ENCODE data around the gene RFC4.

RFC4 gene

DNA sequence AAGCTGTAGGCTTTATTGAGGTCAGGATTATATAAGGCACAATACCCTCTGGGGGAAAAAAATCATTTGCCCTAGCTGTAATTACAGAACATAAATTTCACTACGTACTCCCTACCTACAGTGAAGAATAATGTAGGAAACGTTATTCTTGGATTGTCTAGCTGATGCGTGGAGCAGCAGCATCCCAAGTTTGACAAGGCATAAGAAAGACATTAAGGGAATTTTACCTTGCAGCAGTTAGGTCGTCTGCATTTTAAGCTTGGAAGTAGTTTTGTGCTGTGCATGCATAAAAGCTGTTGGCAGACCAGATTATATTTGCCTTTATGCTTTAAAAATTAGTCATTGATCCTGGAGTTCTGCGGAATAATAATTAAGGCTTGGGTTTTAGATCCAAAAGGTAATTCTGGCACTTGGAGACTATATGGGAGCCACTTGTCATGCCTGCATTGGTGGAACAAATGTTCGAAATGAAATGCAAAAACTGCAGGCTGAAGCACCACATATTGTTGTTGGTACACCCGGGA, 20.7 kb downstream of the RFC4 start:
- DNase-seq: no peak

DNA sequence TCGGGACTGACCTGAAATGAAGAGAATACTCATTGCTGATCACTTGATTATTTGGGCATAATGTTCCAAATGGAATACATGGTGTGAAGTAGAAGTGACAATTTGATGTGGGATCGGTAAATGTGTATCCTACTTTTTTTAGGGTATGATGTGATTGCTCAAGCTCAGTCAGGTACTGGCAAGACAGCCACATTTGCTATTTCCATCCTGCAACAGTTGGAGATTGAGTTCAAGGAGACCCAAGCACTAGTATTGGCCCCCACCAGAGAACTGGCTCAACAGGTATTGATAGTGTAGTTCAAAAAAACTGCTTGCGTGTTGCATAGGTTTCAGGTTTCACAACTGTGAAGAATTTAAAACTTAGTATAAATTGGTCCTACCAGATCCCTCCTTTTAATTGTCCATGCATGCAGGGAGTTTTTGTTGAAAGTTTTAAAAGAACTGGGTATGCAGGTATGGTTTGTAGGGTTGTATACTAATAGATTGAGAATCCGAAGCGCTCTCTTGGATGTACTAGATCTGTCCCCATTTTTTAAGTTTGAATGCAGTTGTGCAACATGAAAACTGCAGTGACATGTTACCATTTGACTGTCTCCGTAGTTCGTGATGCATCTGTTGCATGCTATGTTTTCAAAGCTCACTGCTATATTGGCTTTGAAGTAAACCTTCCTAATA, 21.3 kb downstream of the RFC4 start:
- DNase-seq: no peak

DNA sequence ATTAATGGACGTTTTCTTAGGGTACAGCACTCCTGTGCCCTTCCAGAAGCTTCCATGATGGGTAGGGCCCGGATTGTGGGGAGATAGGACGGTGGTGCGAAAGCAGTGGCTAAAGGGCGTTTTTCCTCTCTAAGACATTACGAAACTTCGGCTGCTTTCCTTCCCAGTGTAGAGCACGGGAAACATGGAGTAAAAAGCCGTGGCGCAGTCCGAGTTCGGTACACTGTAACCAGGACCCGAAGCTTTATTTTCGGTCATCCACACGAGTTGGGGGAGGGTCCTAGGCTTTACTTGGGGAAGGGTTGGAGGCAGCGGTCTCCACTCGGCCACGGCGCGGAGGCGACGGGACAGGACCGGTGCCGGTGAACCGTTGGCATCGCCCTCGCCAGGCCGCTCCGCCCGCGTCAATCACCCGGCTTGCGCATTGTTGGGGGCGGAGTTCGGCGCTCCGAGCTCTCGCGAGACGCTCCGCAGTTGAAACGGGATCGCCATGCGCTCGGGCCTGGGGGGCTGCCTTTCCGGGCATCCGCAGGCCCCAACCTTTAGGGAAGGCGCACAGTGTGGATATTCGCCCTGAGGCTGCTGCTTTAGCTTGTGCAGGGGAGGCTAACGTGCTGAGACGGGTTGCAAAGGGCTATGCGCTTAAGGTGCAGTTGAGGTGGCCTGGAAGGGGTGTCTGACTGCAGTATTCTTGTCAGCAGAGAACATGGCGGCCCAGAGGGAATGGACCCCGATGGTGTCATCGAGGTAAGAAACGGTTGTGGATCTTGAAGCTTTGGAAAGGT, 22.4 kb downstream of the RFC4 start:
- peak; percentile 66 for DNase-seq

DNA sequence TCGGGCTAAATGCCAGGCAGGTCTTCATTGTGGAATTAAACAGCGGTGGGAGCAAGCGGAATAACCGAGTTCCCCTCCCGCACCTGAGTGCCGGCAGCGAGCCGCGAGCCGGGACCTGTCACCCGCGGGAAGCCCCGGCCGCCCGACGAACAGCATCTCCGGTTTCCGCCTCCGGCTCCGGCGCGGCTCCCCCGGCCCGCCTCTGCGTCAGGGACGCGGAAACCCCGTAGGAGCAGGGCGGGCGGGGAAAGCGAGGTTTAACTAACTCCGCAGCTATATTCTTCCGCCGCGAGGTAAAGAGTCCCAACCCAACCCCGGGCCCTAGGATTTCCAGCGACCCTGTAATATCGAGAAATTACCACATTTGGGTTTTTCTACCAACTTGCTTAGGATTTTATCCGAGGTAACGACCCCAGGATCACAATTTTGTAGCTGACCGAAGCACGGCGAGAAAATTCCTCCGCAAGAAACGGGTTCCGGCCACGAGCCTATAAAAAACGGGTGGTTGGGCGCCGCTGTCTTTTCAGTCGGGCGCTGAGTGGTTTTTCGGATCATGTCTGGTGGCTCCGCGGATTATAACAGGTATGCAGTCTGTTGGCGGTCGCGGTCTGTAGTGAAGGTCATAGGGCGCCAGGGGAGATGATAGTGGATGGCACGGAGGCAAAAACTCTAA, 23.1 kb downstream of the RFC4 start, which contains the start of gene EIF4A2:
Gene EIF4A2 (plus strand): TSS at position 520 of the 673 bp plus-strand sequence. CDS start 34 bp downstream, at position 554.
- DNase-seq: peak; percentile 86

- DNase-seq: no peak
Measured at GRCh38 chr3:186782542-186783057, 23.7 kb downstream of the RFC4 start.

DNA sequence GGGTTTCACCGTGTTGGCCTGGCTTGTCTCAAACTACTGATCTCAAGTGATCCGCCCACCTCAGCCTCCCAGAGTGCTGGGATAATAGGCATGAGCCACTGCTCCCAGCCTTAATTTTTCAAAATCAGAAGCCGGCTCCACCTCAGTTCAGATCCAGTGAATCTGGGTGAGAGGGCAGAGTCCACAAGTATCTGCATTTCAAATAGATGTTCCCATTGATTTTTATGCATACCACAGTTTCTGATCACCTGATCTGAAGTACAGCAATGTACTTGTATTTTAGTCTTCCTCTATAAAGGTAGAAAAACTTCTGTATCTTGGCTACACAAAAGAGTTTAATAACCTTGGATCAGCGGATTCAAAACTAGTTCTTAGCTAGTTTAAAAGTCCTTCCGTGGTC, 27.1 kb downstream of the RFC4 start:
- DNase-seq: no peak

DNA sequence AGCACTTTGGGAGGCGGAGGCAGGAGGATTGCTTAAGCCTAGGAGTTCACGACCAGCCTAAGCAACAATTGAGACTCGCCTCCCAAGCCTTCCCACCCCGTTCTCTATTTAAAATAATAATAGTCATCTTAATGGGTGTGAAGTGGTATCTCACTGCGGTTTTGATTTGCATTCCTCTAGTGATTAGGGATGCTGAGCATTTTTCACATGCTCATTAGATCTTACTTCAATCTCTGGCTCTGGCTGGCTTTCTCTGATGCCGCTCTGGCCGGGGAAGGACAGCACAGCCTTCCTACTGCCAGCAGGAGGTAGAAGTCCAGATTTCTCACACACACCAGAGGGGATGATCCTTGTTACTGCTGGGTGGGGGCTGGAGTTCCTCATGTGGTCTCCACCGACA, 30.3 kb downstream of the RFC4 start:
- no peak for DNase-seq

DNA sequence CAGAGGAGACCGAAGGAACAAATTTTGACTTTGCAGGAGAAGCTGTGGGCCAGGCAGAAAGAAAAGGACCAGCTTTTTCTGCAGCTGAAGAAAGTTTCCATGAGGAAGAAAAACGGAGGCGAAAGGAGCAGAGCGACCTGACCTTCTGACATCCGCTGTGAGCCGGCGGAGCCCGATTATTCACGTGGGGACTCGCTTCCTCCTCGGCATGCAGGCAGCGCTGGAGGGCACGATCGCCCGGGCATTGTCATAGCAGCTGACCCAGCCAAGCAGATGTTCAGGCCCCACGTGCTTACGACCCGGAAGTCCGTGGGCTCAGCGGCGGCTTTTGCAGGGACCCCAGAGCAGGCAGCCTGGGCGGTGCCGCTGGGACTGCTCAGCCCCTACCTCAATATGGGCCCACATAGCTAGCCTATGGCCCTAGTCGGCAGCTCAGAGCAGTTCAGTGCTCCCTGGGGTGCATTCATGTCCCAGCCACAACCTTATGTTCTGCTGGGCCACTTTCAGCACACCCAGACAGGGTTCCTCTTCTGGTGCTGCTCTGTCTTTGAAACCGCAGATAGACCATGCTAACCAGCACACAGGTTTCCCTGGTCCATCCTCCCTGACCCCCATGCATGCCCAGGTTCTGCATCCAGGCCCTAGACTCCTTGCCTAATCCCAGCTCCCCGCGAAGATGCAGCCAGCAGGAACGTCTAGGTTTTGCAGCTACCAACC, 33.4 kb downstream of the RFC4 start:
- peak; percentile 47 for DNase-seq

DNA sequence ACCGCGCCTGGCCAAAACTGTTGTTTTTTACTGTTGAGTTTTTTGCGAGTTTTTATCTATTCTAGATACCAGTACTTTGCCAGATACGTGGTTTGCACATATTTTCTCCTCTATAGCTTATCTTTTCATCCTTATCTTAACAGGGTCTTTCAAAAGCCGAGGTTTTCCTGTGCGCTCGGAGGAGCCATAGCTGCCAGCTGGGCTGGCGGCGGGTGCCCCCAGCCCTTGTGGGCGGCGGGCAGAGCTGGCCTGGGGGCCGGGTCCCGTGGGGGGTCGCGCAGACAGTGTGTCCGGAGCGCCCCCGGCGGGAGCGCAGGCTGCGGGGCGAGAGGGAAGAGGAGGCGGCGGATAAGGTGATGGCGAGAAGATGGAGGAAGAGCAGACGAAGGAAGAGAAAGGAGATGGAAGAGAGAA, 34.0 kb downstream of the RFC4 start:
- DNase-seq: no peak

- DNase-seq: no peak
Measured at GRCh38 chr3:186760897-186761447, 45.3 kb downstream of the RFC4 start.

- no peak for DNase-seq
Measured at GRCh38 chr3:186760141-186760833, 46.0 kb downstream of the RFC4 start.

- no peak for DNase-seq
Measured at GRCh38 chr3:186759231-186759930, 46.9 kb downstream of the RFC4 start.

GRCh38 chr3:186757686-186758220, 48.5 kb downstream of the RFC4 start:
- no peak for DNase-seq

GRCh38 chr3:186757214-186757613, 49.1 kb downstream of the RFC4 start:
- no peak for DNase-seq

DNA sequence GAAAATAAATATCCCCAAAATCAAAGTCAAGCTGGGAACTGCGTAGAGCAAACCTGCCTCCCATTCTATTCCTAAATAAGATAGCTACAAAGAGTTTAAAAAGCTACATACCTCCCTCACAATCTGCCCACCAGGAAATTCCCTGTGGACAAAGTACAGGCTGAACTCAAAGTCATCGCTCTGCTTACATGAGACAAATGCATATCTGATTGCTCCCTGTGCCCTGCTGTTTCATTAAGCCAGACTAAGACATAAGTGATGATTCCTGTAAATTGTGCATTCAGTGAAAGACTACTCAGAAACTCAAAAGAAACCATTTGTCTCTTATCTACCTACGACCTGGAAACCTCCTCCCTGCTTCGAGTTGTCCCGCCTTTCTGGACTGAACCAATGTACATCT, 51.4 kb downstream of the RFC4 start:
- DNase-seq: no peak

DNA sequence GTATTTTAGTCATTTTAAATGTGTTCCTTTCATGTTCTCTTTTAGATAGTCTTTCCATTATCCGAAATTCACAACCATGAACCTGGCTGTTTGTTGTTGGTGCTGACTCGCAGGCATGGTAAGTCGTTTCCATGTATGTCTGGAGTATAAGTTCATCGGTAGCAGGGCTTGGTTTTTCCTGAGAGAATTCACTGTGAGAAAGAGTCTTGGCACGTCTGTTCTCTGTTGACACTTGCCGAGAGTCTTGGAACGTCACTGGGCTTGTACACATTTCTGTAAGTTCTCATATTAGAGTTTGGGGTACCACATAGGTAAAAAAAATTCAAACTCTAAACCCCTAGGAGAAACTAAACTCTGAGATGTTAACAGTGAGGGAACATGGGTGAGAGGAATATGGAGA, 52.3 kb downstream of the RFC4 start:
- DNase-seq: no peak

DNA sequence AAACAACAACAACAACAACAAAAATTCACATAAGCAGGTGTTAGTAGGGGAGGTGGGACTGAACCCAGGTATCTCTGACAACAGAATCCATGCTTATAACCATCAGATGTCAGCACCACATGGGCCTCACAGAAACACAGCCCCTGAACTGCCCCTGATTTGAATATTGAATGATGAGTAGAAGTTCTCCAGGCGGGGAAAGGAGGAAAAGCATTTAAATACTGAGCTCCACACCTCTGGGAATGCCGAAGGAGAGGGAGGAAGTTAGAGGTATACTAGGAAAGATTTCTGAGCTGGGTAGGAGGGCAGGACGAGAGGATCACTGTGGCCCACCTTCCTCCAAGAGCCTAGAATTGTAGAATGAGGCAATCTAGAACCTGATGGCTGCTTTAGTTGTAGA, 54.8 kb downstream of the RFC4 start:
- no peak for DNase-seq

DNA sequence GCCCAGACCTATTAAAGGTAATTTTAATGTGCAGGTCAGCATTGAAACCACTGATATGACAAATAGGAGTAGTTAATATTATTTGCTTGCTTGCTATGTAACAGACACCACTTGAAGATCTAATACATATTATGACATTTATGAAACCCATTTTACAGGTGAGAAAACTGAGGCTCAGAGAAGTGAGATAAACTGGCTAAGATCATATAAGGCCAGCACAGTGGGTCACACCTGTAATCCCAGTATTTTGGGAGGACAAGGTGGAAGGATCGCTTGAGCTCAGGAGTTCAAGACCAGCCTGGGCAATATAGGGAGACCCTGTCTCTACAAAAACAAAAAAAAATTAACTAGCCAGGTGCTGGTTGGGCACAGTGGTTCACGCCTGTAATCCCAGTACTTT, 56.0 kb downstream of the RFC4 start:
- DNase-seq: no peak

- no peak for DNase-seq
Measured at GRCh38 chr3:186746008-186746407, 60.3 kb downstream of the RFC4 start.

DNA sequence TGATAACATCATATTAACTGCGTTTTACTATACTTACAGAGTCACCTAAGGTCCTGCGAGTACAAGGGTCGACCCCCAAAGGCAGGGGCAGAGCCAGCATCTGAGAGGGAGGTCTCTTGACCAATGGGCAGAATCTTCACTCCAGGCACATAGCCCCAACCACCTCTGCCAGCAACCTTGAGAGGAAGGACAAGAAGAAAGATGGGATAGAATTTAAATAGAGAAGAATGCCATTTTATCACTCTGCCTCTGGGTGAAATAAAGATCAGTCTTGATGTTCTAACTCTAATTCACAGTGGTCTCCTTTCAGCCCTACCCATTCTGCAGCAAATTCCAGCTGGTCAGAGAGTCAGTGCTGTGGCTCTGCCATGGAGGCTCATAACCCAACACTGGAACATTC, 62.6 kb downstream of the RFC4 start:
- DNase-seq: no peak

Measured in activated T-cell treated with anti-CD3 and anti-CD28 coated beads for 4 hours (primary cell).